Activated CD4-positive, alpha-beta memory T cell treated with anti-CD3 and anti-CD28 coated beads for 36 hours (primary cell): ENCODE results near the gene SNX14. TPM values are rescaled to one million over a fixed set of nuclear protein-coding genes. Genes with fewer than 3 reads are reported as not detected.
"Not testable (repeated sequence)": the region's sequence is repeated elsewhere in the genome, so short reads cannot be mapped to it uniquely, and the experiment has no call there.

Source experiments
- CTCF ChIA-PET: fragments of 350-600 bp; sonication (Branson Sonifier 250); formaldehyde crosslinking; loops from one replicate; lab custom pipeline; 2021; ENCODE audit warnings: antibody characterized with exemption, inconsistent platforms; lab: Charles Lee
- POLR2A ChIA-PET: fragments of 350-600 bp; sonication (Branson Sonifier 250); formaldehyde crosslinking; loops from one replicate; lab custom pipeline; 2021; ENCODE audit warnings: antibody characterized with exemption; lab: Charles Lee
- DNase-seq: peaks from one replicate; pipeline ENCODE4 v3.0.0-alpha.2; 2020
- H3K27ac Mint-ChIP-seq: one replicate; pipeline ENCODE4 v1.8.0; 2021; ENCODE audit warnings: mixed read lengths
- H3K27me3 Mint-ChIP-seq: one replicate; pipeline ENCODE4 v1.8.0; 2021; ENCODE audit warnings: mixed read lengths
- H3K36me3 Mint-ChIP-seq: one replicate; pipeline ENCODE4 v1.8.0; 2021; ENCODE audit warnings: mixed read lengths
- H3K4me1 Mint-ChIP-seq: one replicate; pipeline ENCODE4 v1.8.0; 2021; ENCODE audit warnings: low read depth, mixed read lengths
- H3K4me3 Mint-ChIP-seq: one replicate; pipeline ENCODE4 v1.8.0; 2021; ENCODE audit warnings: mild to moderate bottlenecking, mixed read lengths
- H3K9me3 Mint-ChIP-seq: one replicate; pipeline ENCODE4 v1.8.0; 2021; ENCODE audit warnings: mixed read lengths
- intact Hi-C: fragments of 100-400 bp; cut with micrococcal nuclease; formaldehyde crosslinking; loops from one replicate; pipeline ENCODE4 v1.15.1; 2023
- total RNA-seq, 2 experiments: library from RNA; stranded (reverse); gene quantifications; one replicate each; pipeline ENCODE4 v1.2.3, GENCODE V29; 2021

The SNX14 gene
- total RNA-seq, 2 experiments from 2014 or later: 50.9 to 59.6 TPM

GRCh38 chr6:85552652-85553051 lies 41.0 kb downstream of the SNX14 start:
- H3K4me1 Mint-ChIP-seq: no peaks in the 10 kb centered on the region
- DNase-seq: no peak
- H3K27me3 Mint-ChIP-seq: no peaks in the 10 kb centered on the region
- H3K36me3 Mint-ChIP-seq: peaks cover 26% of the 10 kb centered on the region
- POLR2A ChIA-PET: no interaction called here
- intact Hi-C loops: no loop called here
- no peak overlapping the region for H3K27ac Mint-ChIP-seq
- CTCF ChIA-PET: interaction anchor here (1.6 kb wide), 1 partner anchor 16 kb away, joined by 8 read pairs; no protein-coding TSS in a partner anchor
- no peak overlapping the region for H3K4me3 Mint-ChIP-seq
- peaks cover 2% of the 10 kb centered on the region for H3K9me3 Mint-ChIP-seq

- DNase-seq: no peak
- ChIA-PET CTCF (interaction anchor here (1.8 kb wide), 1 partner anchor 15 kb away, joined by 5 read pairs; no protein-coding TSS in a partner anchor), POLR2A (no interaction called here)
- Mint-ChIP-seq H3K36me3 (peaks cover 31% of the 10 kb centered on the region), H3K27me3 (no peaks in the 10 kb centered on the region), H3K9me3 (peaks cover 2% of the 10 kb centered on the region), H3K4me1 (no peaks in the 10 kb centered on the region), H3K4me3 (no peak overlapping the region), H3K27ac (no peak overlapping the region)
- intact Hi-C loops: no loop called here
Measured at GRCh38 chr6:85551264-85551663, 42.4 kb downstream of the SNX14 start.

GRCh38 chr6:85547719-85548118 lies 45.9 kb downstream of the SNX14 start:
- Mint-ChIP-seq H3K27me3 (no peaks in the 10 kb centered on the region), H3K4me1 (no peaks in the 10 kb centered on the region), H3K36me3 (peaks cover 29% of the 10 kb centered on the region), H3K9me3 (peaks cover 2% of the 10 kb centered on the region), H3K4me3 (no peak overlapping the region), H3K27ac (no peak overlapping the region)
- intact Hi-C loops: no loop called here
- no peak for DNase-seq
- ChIA-PET POLR2A (no interaction called here), CTCF (no interaction called here)

- no peak overlapping the region for H3K27ac Mint-ChIP-seq
- no peaks in the 10 kb centered on the region for H3K27me3 Mint-ChIP-seq
- H3K36me3 Mint-ChIP-seq: peaks cover 18% of the 10 kb centered on the region
- no peak overlapping the region for H3K4me3 Mint-ChIP-seq
- DNase-seq: no peak
- intact Hi-C loops: no loop called here
- H3K9me3 Mint-ChIP-seq: peaks cover 2% of the 10 kb centered on the region
- ChIA-PET POLR2A (no interaction called here), CTCF (no interaction called here)
- H3K4me1 Mint-ChIP-seq: no peaks in the 10 kb centered on the region
Measured at GRCh38 chr6:85544776-85545175, 48.9 kb downstream of the SNX14 start.

GRCh38 chr6:85537055-85537494 lies 56.6 kb downstream of the SNX14 start:
- no peaks in the 10 kb centered on the region for H3K27me3 Mint-ChIP-seq
- POLR2A ChIA-PET: no interaction called here
- no peak overlapping the region for H3K4me3 Mint-ChIP-seq
- CTCF ChIA-PET: interaction anchor here (0.6 to 3.9 kb wide), 18 partner anchors 9 to 1227 kb away, joined by 3 to 18 read pairs (median 5); no protein-coding TSS in a partner anchor
- DNase-seq: no peak
- no peaks in the 10 kb centered on the region for H3K4me1 Mint-ChIP-seq
- intact Hi-C loops: loop anchor here (2.0 kb wide), 1 partner anchor 182 kb away; no protein-coding TSS in a partner anchor
- H3K9me3 Mint-ChIP-seq: no peaks in the 10 kb centered on the region
- H3K27ac Mint-ChIP-seq: no peak overlapping the region
- peaks cover 11% of the 10 kb centered on the region for H3K36me3 Mint-ChIP-seq

GRCh38 chr6:85524281-85524680 lies 69.4 kb downstream of the SNX14 start:
- H3K4me3 Mint-ChIP-seq, H3K27ac Mint-ChIP-seq, intact Hi-C loops, H3K9me3 Mint-ChIP-seq, POLR2A ChIA-PET, H3K27me3 Mint-ChIP-seq, DNase-seq, H3K4me1 Mint-ChIP-seq: not testable (repeated sequence)
- peaks cover 33% of the 10 kb centered on the region for H3K36me3 Mint-ChIP-seq
- CTCF ChIA-PET: interaction anchor here (1.3 to 1.8 kb wide), 2 partner anchors 12 to 42 kb away, joined by 4 to 7 read pairs; no protein-coding TSS in a partner anchor

GRCh38 chr6:85516168-85516567 lies 77.5 kb downstream of the SNX14 start:
- intact Hi-C loops: no loop called here
- H3K27ac Mint-ChIP-seq: no peak overlapping the region
- H3K36me3 Mint-ChIP-seq: peaks cover 32% of the 10 kb centered on the region
- CTCF ChIA-PET: no interaction called here
- H3K9me3 Mint-ChIP-seq: no peaks in the 10 kb centered on the region
- no peak for DNase-seq
- no peaks in the 10 kb centered on the region for H3K27me3 Mint-ChIP-seq
- H3K4me1 Mint-ChIP-seq: no peaks in the 10 kb centered on the region
- POLR2A ChIA-PET: no interaction called here
- H3K4me3 Mint-ChIP-seq: no peak overlapping the region

GRCh38 chr6:85506441-85507093 lies 87.1 kb downstream of the SNX14 start:
- Mint-ChIP-seq H3K9me3 (no peaks in the 10 kb centered on the region), H3K36me3 (peaks cover 29% of the 10 kb centered on the region), H3K27ac (peak overlapping the region; percentile 4), H3K4me3 (no peak overlapping the region), H3K27me3 (no peaks in the 10 kb centered on the region), H3K4me1 (peaks cover 10% of the 10 kb centered on the region)
- POLR2A ChIA-PET: interaction anchor here (1.0 kb wide), 1 partner anchor 12 kb away, joined by 3 read pairs; no protein-coding TSS in a partner anchor
- peak; percentile 70 for DNase-seq
- CTCF ChIA-PET: interaction anchor here (1.3 to 2.9 kb wide), 4 partner anchors 23 to 152 kb away, joined by 3 to 15 read pairs (median 5); no protein-coding TSS in a partner anchor
- intact Hi-C loops: loop anchor here (1.0 kb wide), 3 partner anchors 10 to 164 kb away; no protein-coding TSS in a partner anchor

GRCh38 chr6:85498596-85499258 lies 94.9 kb downstream of the SNX14 start:
- H3K27me3 Mint-ChIP-seq: no peaks in the 10 kb centered on the region
- no peak for DNase-seq
- peaks cover 22% of the 10 kb centered on the region for H3K9me3 Mint-ChIP-seq
- ChIA-PET POLR2A (no interaction called here), CTCF (interaction anchor here (1.1 to 9.6 kb wide), 2 partner anchors 15 to 144 kb away, joined by 3 to 92 read pairs; no protein-coding TSS in a partner anchor)
- no peak overlapping the region for H3K4me3 Mint-ChIP-seq
- no peak overlapping the region for H3K27ac Mint-ChIP-seq
- peaks cover 14% of the 10 kb centered on the region for H3K36me3 Mint-ChIP-seq
- peaks cover 20% of the 10 kb centered on the region for H3K4me1 Mint-ChIP-seq
- intact Hi-C loops: no loop called here

- no peak overlapping the region for H3K4me3 Mint-ChIP-seq
- CTCF ChIA-PET: interaction anchor here (9.6 kb wide), 1 partner anchor 13 kb away, joined by 92 read pairs; no protein-coding TSS in a partner anchor
- no peaks in the 10 kb centered on the region for H3K27me3 Mint-ChIP-seq
- H3K9me3 Mint-ChIP-seq: peaks cover 22% of the 10 kb centered on the region
- intact Hi-C loops: loop anchor here (1.0 kb wide), 1 partner anchor 9 kb away; no protein-coding TSS in a partner anchor
- POLR2A ChIA-PET: no interaction called here
- no peak for DNase-seq
- peaks cover 20% of the 10 kb centered on the region for H3K4me1 Mint-ChIP-seq
- peaks cover 9% of the 10 kb centered on the region for H3K36me3 Mint-ChIP-seq
- no peak overlapping the region for H3K27ac Mint-ChIP-seq
Measured at GRCh38 chr6:85496856-85497255, 96.8 kb downstream of the SNX14 start.

GRCh38 chr6:85496009-85496579 lies 97.6 kb downstream of the SNX14 start:
- Mint-ChIP-seq H3K36me3 (peaks cover 9% of the 10 kb centered on the region), H3K4me3 (no peak overlapping the region), H3K4me1 (peaks cover 20% of the 10 kb centered on the region), H3K27me3 (no peaks in the 10 kb centered on the region), H3K9me3 (peaks cover 22% of the 10 kb centered on the region), H3K27ac (no peak overlapping the region)
- ChIA-PET CTCF (interaction anchor here (9.6 kb wide), 1 partner anchor 12 kb away, joined by 92 read pairs; no protein-coding TSS in a partner anchor), POLR2A (interaction anchor here (1.6 kb wide), 1 partner anchor 183 kb away, joined by 5 read pairs; no protein-coding TSS in a partner anchor)
- intact Hi-C loops: loop anchor here (1.0 kb wide), 1 partner anchor 10 kb away; no protein-coding TSS in a partner anchor
- peak; percentile 15 for DNase-seq
